HEK293 (cell line): ENCODE results near the gene DAW1.

Experiments used
- CTCF ChIP-seq: fragments of 450-650 bp; formaldehyde crosslinking; IDR thresholded peaks from 2 replicates; pipeline ENCODE4 v1.5.1; 2016; ENCODE audit warnings: missing biosample characterization, missing genetic modification characterization
- TCF7L2 ChIP-seq: IDR thresholded peaks from 2 replicates; pipeline ENCODE4 v1.6.1; 2011; ENCODE audit warnings: low read depth, mild to moderate bottlenecking, inconsistent platforms, low read length, moderate library complexity, borderline replicate concordance
- ZNF140 ChIP-seq: fragments of 450-650 bp; formaldehyde crosslinking; IDR thresholded peaks from 2 replicates; pipeline ENCODE4 v1.5.1; 2016; ENCODE audit warnings: missing biosample characterization, missing genetic modification characterization
- ZNF2 ChIP-seq: fragments of 450-650 bp; formaldehyde crosslinking; IDR thresholded peaks from 2 replicates; pipeline ENCODE4 v1.5.1; 2016; ENCODE audit warnings: missing biosample characterization, missing genetic modification characterization
- ZNF37A ChIP-seq: fragments of 450-650 bp; IDR thresholded peaks from 2 replicates; pipeline ENCODE4 v1.5.1; 2018; ENCODE audit warnings: missing biosample characterization, missing genetic modification characterization
- ZNF404 ChIP-seq: fragments of 450-650 bp; formaldehyde crosslinking; IDR thresholded peaks from 2 replicates; pipeline ENCODE4 v1.5.1; 2017; ENCODE audit warnings: missing biosample characterization, missing genetic modification characterization
- ZNF560 ChIP-seq: fragments of 450-650 bp; formaldehyde crosslinking; IDR thresholded peaks from 2 replicates; pipeline ENCODE4 v1.5.1; 2017; ENCODE audit warnings: missing biosample characterization, missing genetic modification characterization, borderline replicate concordance

GRCh38 chr2:227870710-227871374 is 589 bp upstream of the DAW1 start:
- no peak for TF ChIP-seq ZNF140 (tag by site-specific recombination)
- TF ChIP-seq CTCF (tag by site-specific recombination), result no peak
- TF ChIP-seq ZNF560, result no peak
- TF ChIP-seq ZNF2, result no peak
- no peak for TF ChIP-seq ZNF404 (tag by site-specific recombination)
- TF ChIP-seq TCF7L2, result no peak
- no peak for TF ChIP-seq ZNF37A (tag by site-specific recombination)
